HG03025 (cell line): ENCODE results near the gene PCBP3.
"Not testable (repeated sequence)": the region's sequence is repeated elsewhere in the genome, so short reads cannot be mapped to it uniquely, and the experiment has no call there.

Source experiments
- ATAC-seq: cut with Tn5 transposase; IDR thresholded peaks from one replicate; pipeline ENCODE4 v1.9.1; 2021; ENCODE audit warnings: mild to moderate bottlenecking, moderate library complexity; ENCODE audit not compliant: unreplicated experiment, low FRiP score

PCBP3 gene

GRCh38 chr21:45634511-45635183, 8.9 kb upstream of the PCBP3 start:
- ATAC-seq, result no peak

- ATAC-seq, result no peak
Measured at GRCh38 chr21:45635271-45636151, 8.0 kb upstream of the PCBP3 start.

- ATAC-seq, result no peak
Measured at GRCh38 chr21:45636459-45636858, 7.1 kb upstream of the PCBP3 start.

- ATAC-seq, result no peak
Measured at GRCh38 chr21:45636951-45637646, 6.4 kb upstream of the PCBP3 start.

GRCh38 chr21:45637883-45638282, 5.6 kb upstream of the PCBP3 start:
- ATAC-seq, result no peak

- no peak for ATAC-seq
Measured at GRCh38 chr21:45638707-45639106, 4.8 kb upstream of the PCBP3 start.

- ATAC-seq, result no peak
Measured at GRCh38 chr21:45639206-45640000, 4.1 kb upstream of the PCBP3 start.

- ATAC-seq, result no peak
Measured at GRCh38 chr21:45640001-45640887, 3.3 kb upstream of the PCBP3 start.

- no peak for ATAC-seq
Measured at GRCh38 chr21:45640888-45641479, 2.5 kb upstream of the PCBP3 start.

- ATAC-seq, result no peak
Measured at GRCh38 chr21:45641480-45642035, 2.0 kb upstream of the PCBP3 start.

- no peak for ATAC-seq
Measured at GRCh38 chr21:45642122-45642813, 1.3 kb upstream of the PCBP3 start.

GRCh38 chr21:45644041-45644906, 749 bp downstream of the PCBP3 start:
- no peak for ATAC-seq

- no peak for ATAC-seq
Measured at GRCh38 chr21:45651921-45652320, 8.4 kb downstream of the PCBP3 start.

- ATAC-seq, result no peak
Measured at GRCh38 chr21:45655124-45655523, 11.6 kb downstream of the PCBP3 start.

- ATAC-seq, result not testable (repeated sequence)
Measured at GRCh38 chr21:45656114-45656513, 12.6 kb downstream of the PCBP3 start.

- not testable (repeated sequence) for ATAC-seq
Measured at GRCh38 chr21:45661913-45662622, 18.5 kb downstream of the PCBP3 start.
